Thyroid gland (tissue), 4 donors: ENCODE data around the gene FANCL. TPM values are rescaled to one million over a fixed set of nuclear protein-coding genes. Genes with fewer than 3 reads are reported as not detected.

Experiments
- DNase-seq, 2 donors: peaks; one replicate each; pipeline ENCODE4 v3.0.0-alpha.2; 2019
- H3K27ac ChIP-seq, 3 donors: fragments of 200-600 bp; sonication (generic); 1 replicate in 2 of 3; 2 replicates in 1 of 3; pipeline ENCODE4 v1.5.1; 2016 to 2019; ENCODE audit warnings: mild to moderate bottlenecking in 1 of 3, moderate library complexity in 1 of 3
- H3K27me3 ChIP-seq: fragments of 200-600 bp; sonication (generic); one replicate; pipeline ENCODE4 v1.5.1; 2019
- H3K36me3 ChIP-seq, 2 donors: fragments of 200-600 bp; sonication (generic); one replicate each; pipeline ENCODE4 v1.5.1; 2016 to 2019
- H3K4me1 ChIP-seq, 2 donors: fragments of 200-600 bp; sonication (generic); one replicate each; pipeline ENCODE4 v1.5.1; 2017 to 2019
- H3K4me3 ChIP-seq, 3 donors: fragments of 200-600 bp; sonication (generic); replicated peaks in 1 of 3; 1 replicate in 2 of 3; 2 replicates in 1 of 3; pipeline ENCODE4 v1.5.1; 2016; ENCODE audit warnings: mild to moderate bottlenecking in 1 of 3
- H3K9me3 ChIP-seq: fragments of 200-600 bp; sonication (generic); one replicate; pipeline ENCODE4 v1.5.1; 2017
- POLR2A ChIP-seq, 2 donors: fragments of 450-650 bp; IDR thresholded peaks; one replicate each; pipeline ENCODE4 v1.6.1; 2017; ENCODE audit warnings: antibody characterized with exemption in 2 of 2, mild to moderate bottlenecking in 2 of 2, moderate library complexity in 1 of 2
- WGBS, 2 donors: methylation state at CpG; one replicate each; pipeline ENCODE4 v1.1.5; 2017; 5-methylcytosine and 5-hydroxymethylcytosine counted together
- intact Hi-C: fragments of 100-400 bp; cut with DNase I; formaldehyde crosslinking; loops from one replicate; pipeline ENCODE4 v1.15.1; 2023
- total RNA-seq, 4 donors: library from RNA; depleted of rRNA; stranded (reverse); fragments of >200 nt; gene quantifications; one replicate each; pipeline ENCODE4 v1.2.3, GENCODE V29; 2016
- TF ChIP-seq, protein P1 (sequence below), 6 experiments: fragments of 200-600 bp in 3 of 6; fragments of 450-650 bp in 3 of 6; sonication (generic) in 3 of 6; IDR thresholded peaks; one replicate each; pipeline ENCODE4 v1.5.1; 2016 to 2019; ENCODE audit warnings: antibody characterized with exemption in 6 of 6, mild to moderate bottlenecking in 2 of 6, inconsistent platforms in 1 of 6, moderate library complexity in 1 of 6

FANCL gene
- total RNA-seq, 4 donors from 2014 or later: 25.0 to 47.7 (median 31.4) TPM

DNA sequence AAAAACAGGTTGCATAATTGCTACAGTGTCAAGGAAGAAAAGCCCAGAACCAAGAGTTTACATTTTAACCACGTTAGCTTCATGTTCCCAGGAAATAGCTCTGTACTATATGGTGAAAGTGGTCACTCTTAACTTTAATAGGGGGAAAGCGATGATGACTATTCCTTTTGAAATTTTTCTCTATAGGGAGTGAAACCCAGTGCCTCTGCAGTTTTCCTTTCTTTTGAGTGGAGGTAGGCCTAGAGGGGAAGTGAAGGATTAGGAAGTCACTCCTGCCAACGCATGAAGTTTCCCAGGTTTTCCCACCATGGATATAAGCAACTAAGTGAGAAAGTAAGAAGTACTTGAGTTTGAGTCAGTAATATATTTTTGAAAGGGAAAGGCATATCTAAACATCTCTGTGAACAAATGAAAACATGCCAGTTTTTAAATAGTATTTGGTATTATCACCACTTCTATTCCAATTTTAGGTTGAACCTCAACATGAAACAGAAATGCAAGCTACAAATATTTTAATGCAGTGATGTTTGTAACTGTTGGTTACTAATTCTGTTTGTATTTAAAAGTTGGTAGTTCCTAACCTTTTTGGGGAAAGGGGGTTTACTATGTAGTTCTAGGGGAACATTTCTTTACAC, 102.6 kb downstream of the FANCL start:
- no peaks in the 10 kb centered on the region for H3K36me3 ChIP-seq
- H3K4me3 ChIP-seq: no peak overlapping the region
- no peak overlapping the region for H3K27ac ChIP-seq
- no peaks in the 10 kb centered on the region for H3K9me3 ChIP-seq
- 92 to 93% methylated on average over 3 of the region's 3 CpGs for WGBS, 2 donors
- no peak for DNase-seq
- TF ChIP-seq, protein P1, sequence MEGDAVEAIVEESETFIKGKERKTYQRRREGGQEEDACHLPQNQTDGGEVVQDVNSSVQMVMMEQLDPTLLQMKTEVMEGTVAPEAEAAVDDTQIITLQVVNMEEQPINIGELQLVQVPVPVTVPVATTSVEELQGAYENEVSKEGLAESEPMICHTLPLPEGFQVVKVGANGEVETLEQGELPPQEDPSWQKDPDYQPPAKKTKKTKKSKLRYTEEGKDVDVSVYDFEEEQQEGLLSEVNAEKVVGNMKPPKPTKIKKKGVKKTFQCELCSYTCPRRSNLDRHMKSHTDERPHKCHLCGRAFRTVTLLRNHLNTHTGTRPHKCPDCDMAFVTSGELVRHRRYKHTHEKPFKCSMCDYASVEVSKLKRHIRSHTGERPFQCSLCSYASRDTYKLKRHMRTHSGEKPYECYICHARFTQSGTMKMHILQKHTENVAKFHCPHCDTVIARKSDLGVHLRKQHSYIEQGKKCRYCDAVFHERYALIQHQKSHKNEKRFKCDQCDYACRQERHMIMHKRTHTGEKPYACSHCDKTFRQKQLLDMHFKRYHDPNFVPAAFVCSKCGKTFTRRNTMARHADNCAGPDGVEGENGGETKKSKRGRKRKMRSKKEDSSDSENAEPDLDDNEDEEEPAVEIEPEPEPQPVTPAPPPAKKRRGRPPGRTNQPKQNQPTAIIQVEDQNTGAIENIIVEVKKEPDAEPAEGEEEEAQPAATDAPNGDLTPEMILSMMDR (IDR thresholded peaks at IDR 0.05): no peak
- TF ChIP-seq POLR2A (IDR thresholded peaks at IDR 0.05): no peak
- H3K27me3 ChIP-seq: no peaks in the 10 kb centered on the region
- intact Hi-C loops: no loop called here
- H3K4me1 ChIP-seq: no peaks in the 10 kb centered on the region

DNA sequence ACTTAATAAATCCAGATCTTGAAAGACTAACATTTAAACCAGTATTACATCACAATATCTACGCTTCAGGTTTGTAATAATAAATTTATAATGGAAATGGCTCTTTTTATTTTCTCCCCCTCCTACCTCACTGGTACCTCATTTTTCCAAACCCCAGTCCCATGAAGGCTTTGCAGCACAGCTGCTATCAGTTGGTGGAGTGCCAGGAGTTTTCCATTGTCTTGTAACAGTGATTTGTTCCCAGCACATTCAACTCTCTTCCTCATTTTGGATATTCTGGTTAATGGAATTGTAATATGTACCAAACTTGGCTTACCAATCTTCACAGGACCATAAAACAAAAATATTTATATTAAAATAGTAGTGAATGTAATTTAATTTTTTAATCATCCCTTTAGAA, 103.3 kb downstream of the FANCL start:
- 93 to 96% methylated on average over 1 of the region's 1 CpG for WGBS, 2 donors
- H3K36me3 ChIP-seq: no peaks in the 10 kb centered on the region
- H3K27me3 ChIP-seq: no peaks in the 10 kb centered on the region
- H3K4me3 ChIP-seq: no peak overlapping the region
- no peak for DNase-seq
- no peaks in the 10 kb centered on the region for H3K9me3 ChIP-seq
- intact Hi-C loops: no loop called here
- H3K27ac ChIP-seq: no peak overlapping the region
- TF ChIP-seq POLR2A (IDR thresholded peaks at IDR 0.05): no peak
- TF ChIP-seq, protein P1 (IDR thresholded peaks at IDR 0.05): no peak
- no peaks in the 10 kb centered on the region for H3K4me1 ChIP-seq

DNA sequence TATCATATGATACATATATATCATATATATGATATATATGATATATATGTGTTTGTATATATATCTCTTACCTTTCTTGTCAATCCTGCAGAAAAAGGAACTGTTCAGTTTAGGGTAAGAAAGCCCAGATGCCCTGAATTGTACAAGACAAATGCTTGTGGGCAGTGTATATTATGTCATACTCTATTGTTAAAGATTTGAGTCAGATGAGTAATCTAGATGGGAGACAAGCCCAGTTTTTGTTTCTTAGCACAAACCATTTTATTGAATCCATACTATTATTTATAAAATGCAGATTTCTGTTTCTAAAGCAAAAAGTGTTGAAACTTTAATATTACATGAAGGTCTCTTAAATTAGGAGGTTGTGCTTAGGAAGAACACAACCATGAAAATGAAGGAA, 103.9 kb downstream of the FANCL start:
- intact Hi-C loops: no loop called here
- Histone ChIP-seq H3K4me3 (no peak overlapping the region), H3K27me3 (no peaks in the 10 kb centered on the region), H3K36me3 (no peaks in the 10 kb centered on the region), H3K27ac (no peak overlapping the region), H3K9me3 (no peaks in the 10 kb centered on the region), H3K4me1 (no peaks in the 10 kb centered on the region)
- TF ChIP-seq POLR2A (IDR thresholded peaks at IDR 0.05): no peak
- TF ChIP-seq, protein P1 (IDR thresholded peaks at IDR 0.05): no peak
- DNase-seq: no peak

DNA sequence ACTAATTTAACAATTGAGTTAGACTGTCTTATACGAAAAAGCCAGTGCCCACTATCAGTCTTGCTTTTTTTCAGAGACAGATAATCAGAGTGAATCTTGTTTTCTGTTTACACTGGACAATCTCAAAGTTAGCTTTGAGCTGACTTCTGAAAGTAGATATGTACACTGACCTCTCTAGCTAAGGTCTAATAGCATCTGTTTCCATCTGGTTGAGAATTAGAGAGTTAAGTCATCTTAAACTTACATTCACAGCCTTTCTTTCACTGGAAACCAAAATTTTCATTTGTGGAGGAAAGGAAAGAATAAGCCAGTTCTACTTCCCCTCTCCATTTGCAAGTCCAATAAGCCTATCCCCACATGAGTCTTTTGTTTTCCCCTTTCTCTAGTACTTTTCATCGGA, 105.3 kb downstream of the FANCL start:
- TF ChIP-seq, protein P1 (IDR thresholded peaks at IDR 0.05): no peak
- TF ChIP-seq POLR2A (IDR thresholded peaks at IDR 0.05): no peak
- Histone ChIP-seq H3K36me3 (no peaks in the 10 kb centered on the region), H3K4me1 (no peaks in the 10 kb centered on the region), H3K9me3 (no peaks in the 10 kb centered on the region), H3K27ac (no peak overlapping the region), H3K27me3 (no peaks in the 10 kb centered on the region), H3K4me3 (no peak overlapping the region)
- DNase-seq: no peak
- intact Hi-C loops: no loop called here
- 85 to 86% methylated on average over 2 of the region's 2 CpGs for WGBS, 2 donors

DNA sequence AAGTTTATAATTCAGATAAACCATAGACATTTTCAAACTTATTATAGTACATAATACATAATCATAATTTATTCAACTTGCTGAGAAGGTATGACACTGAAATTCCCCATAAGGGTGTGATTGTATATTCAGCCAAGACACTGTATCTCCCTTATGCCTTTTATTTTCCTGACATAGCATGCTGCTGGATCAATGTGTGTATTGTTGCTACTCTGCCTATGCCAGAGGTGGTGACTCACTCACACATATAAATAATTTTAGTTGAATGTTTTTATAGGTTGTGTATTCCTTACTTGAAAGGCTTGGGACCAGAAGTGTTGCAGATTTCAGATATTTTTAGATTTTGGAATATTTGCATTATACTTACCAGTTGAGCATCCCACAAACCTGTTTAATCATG, 107.7 kb downstream of the FANCL start:
- intact Hi-C loops: no loop called here

More for the DNA sequence above, 107.7 kb downstream of the FANCL start:
- no peaks in the 10 kb centered on the region for H3K27me3 ChIP-seq
- TF ChIP-seq, protein P1 (IDR thresholded peaks at IDR 0.05): no peak
- TF ChIP-seq POLR2A (IDR thresholded peaks at IDR 0.05): no peak
- H3K27ac ChIP-seq: no peak overlapping the region
- H3K4me3 ChIP-seq: no peak overlapping the region
- no peak for DNase-seq
- no peaks in the 10 kb centered on the region for H3K9me3 ChIP-seq
- no peaks in the 10 kb centered on the region for H3K36me3 ChIP-seq
- H3K4me1 ChIP-seq: no peaks in the 10 kb centered on the region
